Kidney (tissue), 14 donors: Measurements from ENCODE around the gene KCTD11. TPM values are rescaled to one million over a fixed set of nuclear protein-coding genes. Genes with fewer than 3 reads are reported as not detected.

Experiments
- DNase-seq, 5 donors: peaks; one replicate each; pipeline ENCODE4 v3.0.0-alpha.2; 2013 to 2020
- FAIRE-seq: peaks from 2 replicates; lab custom pipeline; 2012; peaks lifted over from hg19 to GRCh38; lab: Jason Lieb, UNC
- H3K27ac ChIP-seq, 2 donors: one replicate each; pipeline ENCODE4 v1.7.0; 2013; ENCODE audit warnings: low read depth in 2 of 2, low read length in 2 of 2, inconsistent platforms in 1 of 2
- H3K27me3 ChIP-seq: one replicate; pipeline ENCODE4 v1.7.1; 2013; ENCODE audit warnings: low read length, inconsistent platforms; ENCODE audit not compliant: control insufficient read depth, insufficient read depth
- H3K36me3 ChIP-seq, 3 donors: one replicate each; pipeline versions ENCODE4 v1.7.0 to v1.7.1; 2013; ENCODE audit warnings: low read length in 3 of 3, control low read depth in 1 of 3, inconsistent platforms in 1 of 3; ENCODE audit not compliant: insufficient read depth in 3 of 3, control insufficient read depth in 2 of 3
- H3K4me1 ChIP-seq, 3 donors: one replicate each; pipeline versions ENCODE4 v1.7.0 to v1.7.1; 2013; ENCODE audit warnings: low read length in 3 of 3, inconsistent platforms in 1 of 3, low read depth in 1 of 3; ENCODE audit not compliant: control insufficient read depth in 2 of 3, insufficient read depth in 2 of 3
- H3K4me3 ChIP-seq, 3 donors: one replicate each; pipeline versions ENCODE4 v1.7.0 to v1.8.1; 2013; ENCODE audit warnings: low read length in 3 of 3, control low read depth in 1 of 3, inconsistent platforms in 1 of 3
- H3K9ac ChIP-seq, 3 donors: one replicate each; pipeline versions ENCODE4 v1.7.0 to v1.7.1; 2013; ENCODE audit warnings: low read length in 3 of 3, control low read depth in 1 of 3, inconsistent platforms in 1 of 3
- H3K9me3 ChIP-seq, 3 donors: one replicate each; pipeline versions ENCODE4 v1.7.0 to v1.7.1; 2013; ENCODE audit warnings: low read length in 3 of 3, control low read depth in 1 of 3, inconsistent platforms in 1 of 3; ENCODE audit not compliant: control insufficient read depth in 2 of 3, insufficient read depth in 1 of 3
- intact Hi-C: fragments of 100-400 bp; cut with DNase I; formaldehyde crosslinking; loops from one replicate; pipeline ENCODE4 v1.11.1; 2022
- polyA plus RNA-seq: library from polyadenylated mRNA; stranded (reverse); fragments of 350-450 nt; fragmentation: Illumina TruSeq; extraction: RNeasy Lipid Tissue Mini Kit (QIAGEN cat#74804); gene quantifications from one replicate; pipeline ENCODE4 v1.2.3, GENCODE V29; 2014; ENCODE audit warnings: low read depth, low replicate concordance; ENCODE audit not compliant: insufficient read depth
- total RNA-seq: library from RNA; stranded (reverse); fragmentation: NEBNext Ultra II Directional; extraction: Animal tissue kit (Norgen Biotek cat#: 25700); gene quantifications from one replicate; pipeline ENCODE4 v1.2.1, GENCODE V29; 2021
- TF ChIP-seq, protein P1 (sequence below): IDR thresholded peaks from 3 replicates; pipeline ENCODE4 v1.5.1; 2012; ENCODE audit warnings: mild to moderate bottlenecking, moderate library complexity, borderline replicate concordance; ENCODE audit not compliant: insufficient read depth; ENCODE audit errors: extremely low read depth
- donor health status: control.
- donor health status: control.
- donor health status: control.
- donor health status: control.
- donor health status: control.
- donor health status: DM: yes; HTN: yes; CAD: no.
- donor health status: Normal renal cell carcinoma (clear cell type).

Gene KCTD11
- total and polyA plus RNA-seq, 2 donors from 2014 or later = 7.2 to 14.4 TPM

DNA sequence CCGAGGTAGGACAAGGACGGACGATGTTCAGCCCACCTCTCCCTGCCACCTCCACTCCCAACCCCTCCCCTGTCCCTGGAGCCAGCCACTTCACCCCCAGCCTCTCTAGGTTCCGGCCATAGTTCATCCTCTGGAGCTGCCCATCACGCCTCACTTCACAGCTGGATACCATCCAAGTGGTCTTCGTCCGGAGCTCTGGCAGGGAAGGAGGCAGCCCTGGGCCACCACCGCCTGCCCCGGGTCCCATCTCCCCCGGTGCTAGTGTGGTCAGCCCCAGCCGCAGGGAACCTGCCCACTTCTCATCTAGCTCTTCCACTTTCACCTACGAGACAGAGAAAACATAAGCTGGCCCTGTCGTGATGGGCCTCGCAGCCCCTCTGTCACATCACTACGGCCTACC is 30.5 kb upstream of the KCTD11 start:
- no peak for DNase-seq
- intact Hi-C loops = no loop called here
- TF ChIP-seq, protein P1, sequence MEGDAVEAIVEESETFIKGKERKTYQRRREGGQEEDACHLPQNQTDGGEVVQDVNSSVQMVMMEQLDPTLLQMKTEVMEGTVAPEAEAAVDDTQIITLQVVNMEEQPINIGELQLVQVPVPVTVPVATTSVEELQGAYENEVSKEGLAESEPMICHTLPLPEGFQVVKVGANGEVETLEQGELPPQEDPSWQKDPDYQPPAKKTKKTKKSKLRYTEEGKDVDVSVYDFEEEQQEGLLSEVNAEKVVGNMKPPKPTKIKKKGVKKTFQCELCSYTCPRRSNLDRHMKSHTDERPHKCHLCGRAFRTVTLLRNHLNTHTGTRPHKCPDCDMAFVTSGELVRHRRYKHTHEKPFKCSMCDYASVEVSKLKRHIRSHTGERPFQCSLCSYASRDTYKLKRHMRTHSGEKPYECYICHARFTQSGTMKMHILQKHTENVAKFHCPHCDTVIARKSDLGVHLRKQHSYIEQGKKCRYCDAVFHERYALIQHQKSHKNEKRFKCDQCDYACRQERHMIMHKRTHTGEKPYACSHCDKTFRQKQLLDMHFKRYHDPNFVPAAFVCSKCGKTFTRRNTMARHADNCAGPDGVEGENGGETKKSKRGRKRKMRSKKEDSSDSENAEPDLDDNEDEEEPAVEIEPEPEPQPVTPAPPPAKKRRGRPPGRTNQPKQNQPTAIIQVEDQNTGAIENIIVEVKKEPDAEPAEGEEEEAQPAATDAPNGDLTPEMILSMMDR = no peak
- Histone ChIP-seq H3K27me3 (no peaks in the 10 kb centered on the region), H3K9ac (no peak overlapping the region), H3K36me3 (peaks cover 5 to 47% (median 33%) of the 10 kb centered on the region in 3 donors), H3K4me1 (peaks cover 0 to 21% (median 3%) of the 10 kb centered on the region in 3 donors), H3K4me3 (peak overlapping the region in 1 of 3 donors; percentile 25), H3K9me3 (no peaks in the 10 kb centered on the region), H3K27ac (peak overlapping the region; percentile 3 to 79)
- no peak for FAIRE-seq

DNA sequence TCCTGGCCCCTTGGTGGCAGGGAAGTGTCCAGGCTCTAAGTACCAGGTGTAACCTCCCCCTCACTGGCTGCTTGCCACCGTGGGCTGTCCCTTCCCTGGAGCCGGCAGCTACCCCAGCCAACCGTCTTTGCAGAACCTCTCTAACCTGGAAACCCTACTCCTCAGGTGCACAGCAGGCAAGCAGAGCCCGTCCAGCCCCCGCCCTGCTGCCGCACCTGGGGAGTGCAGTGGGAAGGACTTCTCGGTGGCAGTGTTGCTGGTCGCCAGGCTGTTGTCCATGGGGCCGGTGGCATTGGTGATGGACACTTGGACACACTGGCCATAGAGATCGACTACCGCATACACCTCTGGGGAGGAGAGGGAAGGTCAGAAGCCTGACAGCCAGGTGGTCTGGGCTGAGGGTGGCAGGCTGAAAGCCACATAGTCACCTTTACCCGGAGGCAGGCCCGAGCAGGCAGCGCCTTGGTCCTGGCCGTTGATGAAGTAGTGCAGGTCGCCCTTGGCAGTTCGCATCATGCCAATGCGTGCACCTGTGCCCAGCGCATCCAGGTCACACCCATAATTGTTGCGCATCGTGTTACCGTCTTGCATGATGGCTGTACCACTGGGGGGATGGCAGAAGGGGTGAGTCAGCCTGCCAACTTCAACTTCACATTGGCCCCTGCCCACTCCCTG is 29.3 kb upstream of the KCTD11 start:
- Histone ChIP-seq H3K9ac (no peak overlapping the region), H3K9me3 (no peaks in the 10 kb centered on the region), H3K4me3 (no peak overlapping the region), H3K27ac (no peak overlapping the region), H3K27me3 (no peaks in the 10 kb centered on the region), H3K4me1 (peaks cover 0 to 21% (median 3%) of the 10 kb centered on the region in 3 donors), H3K36me3 (peaks cover 5 to 42% (median 28%) of the 10 kb centered on the region in 3 donors)
- TF ChIP-seq, protein P1 = no peak
- intact Hi-C loops = no loop called here
- DNase-seq (no peak), FAIRE-seq (no peak)

DNA sequence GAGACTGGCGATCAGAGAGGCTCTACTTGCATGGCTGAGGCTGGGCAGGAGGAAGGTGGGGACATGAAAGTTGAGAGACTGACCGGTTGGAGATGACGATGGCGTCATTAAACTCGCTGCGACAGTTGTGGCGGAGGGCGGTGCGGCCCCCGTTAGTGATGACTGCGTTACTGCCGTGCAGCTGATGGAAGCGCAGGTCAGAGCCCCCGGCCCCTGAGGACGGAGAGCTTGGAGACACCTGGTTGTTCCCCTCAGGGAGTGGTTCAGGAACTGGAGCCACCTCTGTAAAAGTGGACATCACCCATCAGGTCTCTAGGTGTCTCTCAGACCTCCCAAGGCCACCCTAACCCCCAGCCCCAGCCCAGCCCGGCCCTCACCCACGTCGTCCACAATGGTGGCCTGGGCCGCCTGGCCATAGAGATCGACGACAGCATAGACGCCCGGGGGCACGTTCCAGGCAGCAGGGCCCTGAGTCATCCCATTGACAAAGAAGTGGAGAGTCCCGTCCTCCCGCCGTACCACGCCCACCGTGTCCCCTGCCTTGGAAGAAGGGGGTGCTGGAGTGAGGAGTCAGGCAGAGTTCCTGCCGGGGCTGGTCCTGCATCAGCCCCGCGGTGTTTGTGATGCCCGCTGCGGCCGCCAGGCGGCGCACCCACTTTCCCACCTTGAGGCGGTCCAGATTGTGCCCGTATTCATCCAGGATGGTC is 28.1 kb upstream of the KCTD11 start:
- TF ChIP-seq, protein P1 = peak; percentile 59
- peaks cover 0 to 24% (median 10%) of the 10 kb centered on the region in 3 donors for H3K4me1 ChIP-seq
- H3K4me3 ChIP-seq = no peak overlapping the region
- H3K27me3 ChIP-seq = no peaks in the 10 kb centered on the region
- no peaks in the 10 kb centered on the region for H3K9me3 ChIP-seq
- FAIRE-seq (no peak), DNase-seq (peak in 4 of 5 donors; percentile 35 to 75 (median 49))
- H3K9ac ChIP-seq = no peak overlapping the region
- H3K27ac ChIP-seq = no peak overlapping the region
- H3K36me3 ChIP-seq = peaks cover 5 to 38% (median 23%) of the 10 kb centered on the region in 3 donors
- intact Hi-C loops = no loop called here
